Measurements from ENCODE around the gene MALSU1. TPM values are rescaled to one million over a fixed set of nuclear protein-coding genes. Genes with fewer than 3 reads are reported as not detected.

Gene MALSU1
- total RNA-seq, 4 donors from 2014 or later = 35.7 to 80.2 (median 41.7) TPM

DNA sequence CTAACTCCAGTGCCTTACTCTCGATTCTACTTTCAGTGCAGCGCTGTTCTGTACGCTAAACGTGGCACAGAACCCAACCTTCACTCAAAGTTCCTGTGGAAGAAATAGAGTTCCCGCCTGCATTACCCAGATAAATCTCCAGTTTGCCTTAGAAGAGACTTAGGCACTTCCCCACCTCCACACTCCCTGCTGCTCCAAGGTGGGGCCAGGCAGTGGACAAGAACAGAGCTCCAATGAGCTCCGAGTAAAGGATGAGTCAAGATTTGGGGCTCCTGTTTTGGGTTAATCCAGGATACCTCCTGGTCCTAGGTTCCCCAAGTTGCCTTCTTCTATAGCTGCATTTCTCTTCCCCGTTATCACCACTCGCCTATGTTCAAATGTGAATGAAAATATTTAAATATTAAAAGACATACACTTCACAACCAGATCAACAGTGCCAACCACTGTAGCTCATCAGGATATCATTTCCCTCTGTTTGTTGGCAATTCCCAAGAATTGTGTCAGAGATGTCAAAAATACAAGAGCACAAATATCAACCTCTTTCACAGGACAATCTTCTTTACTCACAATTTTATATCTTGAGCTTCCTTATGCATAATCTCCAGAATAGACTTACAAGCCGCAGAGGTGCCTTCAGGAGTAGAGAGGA lies 48.0 kb downstream of the MALSU1 start:
- TF ChIP-seq POLR2AphosphoS5 (IDR thresholded peaks at IDR 0.05) (no peak), EP300 (IDR thresholded peaks at IDR 0.05) (no peak), POLR2A (IDR thresholded peaks at IDR 0.05) (no peak)
- TF ChIP-seq, protein P1, sequence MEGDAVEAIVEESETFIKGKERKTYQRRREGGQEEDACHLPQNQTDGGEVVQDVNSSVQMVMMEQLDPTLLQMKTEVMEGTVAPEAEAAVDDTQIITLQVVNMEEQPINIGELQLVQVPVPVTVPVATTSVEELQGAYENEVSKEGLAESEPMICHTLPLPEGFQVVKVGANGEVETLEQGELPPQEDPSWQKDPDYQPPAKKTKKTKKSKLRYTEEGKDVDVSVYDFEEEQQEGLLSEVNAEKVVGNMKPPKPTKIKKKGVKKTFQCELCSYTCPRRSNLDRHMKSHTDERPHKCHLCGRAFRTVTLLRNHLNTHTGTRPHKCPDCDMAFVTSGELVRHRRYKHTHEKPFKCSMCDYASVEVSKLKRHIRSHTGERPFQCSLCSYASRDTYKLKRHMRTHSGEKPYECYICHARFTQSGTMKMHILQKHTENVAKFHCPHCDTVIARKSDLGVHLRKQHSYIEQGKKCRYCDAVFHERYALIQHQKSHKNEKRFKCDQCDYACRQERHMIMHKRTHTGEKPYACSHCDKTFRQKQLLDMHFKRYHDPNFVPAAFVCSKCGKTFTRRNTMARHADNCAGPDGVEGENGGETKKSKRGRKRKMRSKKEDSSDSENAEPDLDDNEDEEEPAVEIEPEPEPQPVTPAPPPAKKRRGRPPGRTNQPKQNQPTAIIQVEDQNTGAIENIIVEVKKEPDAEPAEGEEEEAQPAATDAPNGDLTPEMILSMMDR (IDR thresholded peaks at IDR 0.05) = no peak
- 86% methylated on average over 9 of the region's 9 CpGs for WGBS
- Histone ChIP-seq H3K36me3 (no peaks in the 10 kb centered on the region), H3K9me3 (no peaks in the 10 kb centered on the region), H3K4me3 (no peak overlapping the region), H3K27ac (no peak overlapping the region), H3K27me3 (peaks cover 2% of the 10 kb centered on the region), H3K4me1 (no peaks in the 10 kb centered on the region)
- no peak for DNase-seq (ENCODE audit: low spot score in 2 of 2)

DNA sequence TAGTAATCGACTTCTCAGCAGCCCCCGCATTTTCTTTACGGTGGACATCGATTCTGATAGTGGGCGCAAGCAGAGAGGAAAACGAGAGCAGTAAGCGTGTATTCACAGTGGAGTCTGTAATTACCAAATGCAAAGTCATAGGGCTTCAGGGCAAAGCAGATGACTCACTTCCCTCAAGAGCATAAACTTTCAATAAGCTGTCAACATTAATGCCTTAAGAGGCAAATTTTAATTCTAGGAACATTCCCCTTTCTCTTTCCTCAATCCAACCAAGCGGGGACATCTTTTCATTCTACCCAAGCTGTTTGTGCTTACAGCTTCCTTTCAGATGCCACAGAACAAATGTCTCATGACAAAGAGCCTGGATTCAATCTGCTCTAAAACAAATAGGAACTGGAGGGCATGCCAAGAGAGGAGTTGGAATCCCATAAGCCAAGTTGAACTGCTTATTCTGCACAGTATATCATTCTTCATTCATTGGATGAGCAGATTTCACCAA lies 48.6 kb downstream of the MALSU1 start:
- 41% methylated on average over 8 of the region's 8 CpGs for WGBS
- H3K36me3 ChIP-seq = no peaks in the 10 kb centered on the region
- H3K27me3 ChIP-seq = peaks cover 2% of the 10 kb centered on the region
- DNase-seq (ENCODE audit: low spot score in 2 of 2) = no peak
- no peak for TF ChIP-seq EP300 (IDR thresholded peaks at IDR 0.05)
- TF ChIP-seq POLR2A (IDR thresholded peaks at IDR 0.05) = no peak
- TF ChIP-seq POLR2AphosphoS5 (IDR thresholded peaks at IDR 0.05) = no peak
- TF ChIP-seq, protein P1 (IDR thresholded peaks at IDR 0.05) = no peak
- H3K9me3 ChIP-seq = no peaks in the 10 kb centered on the region
- H3K4me3 ChIP-seq = no peak overlapping the region
- H3K4me1 ChIP-seq = no peaks in the 10 kb centered on the region
- no peak overlapping the region for H3K27ac ChIP-seq

DNA sequence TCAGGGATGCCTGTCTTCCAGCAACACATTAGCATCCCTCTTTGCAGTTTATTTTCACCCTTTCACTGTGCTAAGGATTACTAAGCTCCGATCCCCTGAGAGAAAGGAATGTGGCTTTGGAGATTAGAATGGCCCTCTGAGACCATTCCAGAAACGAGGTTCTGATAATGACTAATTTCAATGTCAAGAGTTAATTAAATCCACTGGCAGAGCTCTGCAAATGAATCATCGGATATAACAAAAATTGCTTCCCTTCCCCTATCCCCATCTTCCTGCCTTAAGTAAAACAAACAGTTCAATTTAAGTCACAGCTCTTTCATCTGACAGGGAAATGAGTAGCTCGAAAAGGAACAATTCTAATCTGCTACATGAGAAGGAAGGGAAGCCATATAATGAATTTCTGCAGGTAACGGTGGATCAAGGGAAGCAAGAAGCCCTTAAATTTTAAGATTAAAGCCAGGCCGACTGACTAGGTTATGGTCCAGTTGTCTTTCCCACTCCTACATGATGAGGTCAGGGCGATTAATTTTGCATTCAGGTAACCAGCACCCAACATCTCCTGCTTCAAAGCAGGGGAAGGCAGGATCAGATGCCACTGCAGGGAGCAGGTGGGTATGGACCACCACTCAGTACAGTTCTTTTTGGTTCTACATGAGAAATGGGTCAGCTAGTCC lies 50.5 kb downstream of the MALSU1 start:
- H3K27me3 ChIP-seq = peaks cover 2% of the 10 kb centered on the region
- WGBS = 72% methylated on average over 7 of the region's 7 CpGs

DNA sequence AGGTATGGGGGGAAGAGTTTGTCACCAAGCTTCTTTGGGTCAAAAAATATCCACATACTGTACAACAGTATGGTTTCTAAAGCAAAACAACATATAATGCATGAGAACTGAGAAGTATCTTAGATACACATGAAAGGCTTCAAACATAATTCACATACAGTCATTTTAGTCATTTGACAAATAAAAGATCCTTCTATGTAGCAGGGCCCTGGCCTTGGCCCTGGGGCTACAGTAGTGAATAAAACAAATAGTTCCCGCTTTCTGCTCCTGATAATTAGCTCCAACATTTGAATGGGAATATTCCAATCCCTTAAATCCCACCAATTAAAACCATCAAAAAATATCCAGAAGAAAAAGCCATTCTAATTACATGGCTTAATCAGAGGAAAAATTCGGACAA lies 51.3 kb downstream of the MALSU1 start:
- no peaks in the 10 kb centered on the region for H3K9me3 ChIP-seq
- no peak for DNase-seq (ENCODE audit: low spot score in 2 of 2)
- no peaks in the 10 kb centered on the region for H3K36me3 ChIP-seq
- H3K4me1 ChIP-seq = no peaks in the 10 kb centered on the region
- no peak overlapping the region for H3K4me3 ChIP-seq
- H3K27me3 ChIP-seq = peaks cover 2% of the 10 kb centered on the region
- no peak overlapping the region for H3K27ac ChIP-seq
- TF ChIP-seq POLR2A (IDR thresholded peaks at IDR 0.05) = no peak
- TF ChIP-seq, protein P1 (IDR thresholded peaks at IDR 0.05) = no peak
- TF ChIP-seq EP300 (IDR thresholded peaks at IDR 0.05) = no peak
- no peak for TF ChIP-seq POLR2AphosphoS5 (IDR thresholded peaks at IDR 0.05)
- WGBS = 94% methylated on average over 2 of the region's 2 CpGs

More for the DNA sequence above, 50.5 kb downstream of the MALSU1 start:
- DNase-seq (ENCODE audit: low spot score in 2 of 2) = no peak
- Histone ChIP-seq H3K9me3 (no peaks in the 10 kb centered on the region), H3K36me3 (no peaks in the 10 kb centered on the region), H3K4me1 (no peaks in the 10 kb centered on the region), H3K27ac (no peak overlapping the region), H3K4me3 (no peak overlapping the region)
- TF ChIP-seq POLR2A (IDR thresholded peaks at IDR 0.05) = no peak
- TF ChIP-seq EP300 (IDR thresholded peaks at IDR 0.05) = no peak
- TF ChIP-seq POLR2AphosphoS5 (IDR thresholded peaks at IDR 0.05) = no peak
- TF ChIP-seq, protein P1 (IDR thresholded peaks at IDR 0.05) = no peak

DNA sequence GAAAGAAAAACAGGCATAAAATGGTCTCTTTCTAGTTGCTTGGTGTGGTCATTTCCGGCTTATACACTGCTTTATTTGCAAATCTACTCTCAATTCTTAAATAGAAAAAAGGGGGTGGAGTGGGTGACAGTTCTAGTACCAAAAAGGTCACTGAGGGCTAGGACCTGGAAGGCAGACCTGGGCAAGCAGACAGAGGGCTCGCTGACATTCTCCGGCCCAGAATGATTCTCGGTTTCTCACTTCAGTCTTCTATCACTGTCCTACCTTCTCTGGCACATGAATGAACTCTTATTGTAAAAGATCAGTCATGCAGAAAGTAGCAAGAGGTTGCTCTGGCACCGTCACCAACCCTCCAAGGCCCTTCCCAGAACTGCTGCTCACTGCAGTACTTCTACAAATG lies 54.0 kb downstream of the MALSU1 start:
- Histone ChIP-seq H3K9me3 (no peaks in the 10 kb centered on the region), H3K4me3 (no peak overlapping the region), H3K27ac (no peak overlapping the region), H3K27me3 (peaks cover 2% of the 10 kb centered on the region), H3K4me1 (no peaks in the 10 kb centered on the region), H3K36me3 (no peaks in the 10 kb centered on the region)
- WGBS = 88% methylated on average over 5 of the region's 5 CpGs
- DNase-seq (ENCODE audit: low spot score in 2 of 2) = no peak
- TF ChIP-seq POLR2A (IDR thresholded peaks at IDR 0.05) (no peak), EP300 (IDR thresholded peaks at IDR 0.05) (no peak), POLR2AphosphoS5 (IDR thresholded peaks at IDR 0.05) (no peak)
- TF ChIP-seq, protein P1 (IDR thresholded peaks at IDR 0.05) = no peak
